ENCODE data around the gene LTB.

The LTB gene

DNA sequence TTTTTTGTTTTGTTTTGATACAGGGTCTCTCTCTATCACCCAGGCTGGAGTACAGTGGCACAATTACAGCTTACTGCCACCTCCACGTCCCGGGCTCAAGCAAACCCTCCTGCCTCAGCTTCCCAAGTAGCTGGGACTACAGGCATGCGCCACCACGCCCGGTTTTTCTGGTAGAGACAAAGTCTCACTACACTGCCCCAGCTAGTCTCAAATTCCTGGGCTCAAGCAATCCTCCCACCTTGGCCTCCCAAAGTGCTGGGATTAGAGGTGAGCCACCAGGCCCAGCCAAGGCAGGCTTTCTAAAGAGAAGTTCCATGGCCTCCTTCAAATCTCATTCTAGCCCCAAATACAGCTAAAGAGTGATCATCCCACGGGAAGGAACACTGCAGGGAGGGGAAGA, 48.2 kb downstream of the LTB start:
- no peak overlapping the region for H3K4me3 ChIP-seq (ENCODE audit: control insufficient read depth, low read depth, low read length)
- no peak for TF ChIP-seq CTCF (IDR thresholded peaks at IDR 0.05; ENCODE audit: control insufficient read depth, insufficient read depth, low read depth, low read length, missing control alignments)
- no peak for DNase-seq (ENCODE audit: low read depth)

GRCh38 chr6:31533455-31533841, 48.8 kb downstream of the LTB start:
- DNase-seq (ENCODE audit: low read depth) = no peak
- H3K4me3 ChIP-seq (ENCODE audit: control insufficient read depth, low read depth, low read length) = no peak overlapping the region
- no peak for TF ChIP-seq CTCF (IDR thresholded peaks at IDR 0.05; ENCODE audit: control insufficient read depth, insufficient read depth, low read depth, low read length, missing control alignments)

GRCh38 chr6:31532644-31533454, 49.4 kb downstream of the LTB start:
- no peak for TF ChIP-seq CTCF (IDR thresholded peaks at IDR 0.05; ENCODE audit: control insufficient read depth, insufficient read depth, low read depth, low read length, missing control alignments)
- H3K4me3 ChIP-seq (ENCODE audit: control insufficient read depth, low read depth, low read length) = no peak overlapping the region
- no peak for DNase-seq (ENCODE audit: low read depth)

DNA sequence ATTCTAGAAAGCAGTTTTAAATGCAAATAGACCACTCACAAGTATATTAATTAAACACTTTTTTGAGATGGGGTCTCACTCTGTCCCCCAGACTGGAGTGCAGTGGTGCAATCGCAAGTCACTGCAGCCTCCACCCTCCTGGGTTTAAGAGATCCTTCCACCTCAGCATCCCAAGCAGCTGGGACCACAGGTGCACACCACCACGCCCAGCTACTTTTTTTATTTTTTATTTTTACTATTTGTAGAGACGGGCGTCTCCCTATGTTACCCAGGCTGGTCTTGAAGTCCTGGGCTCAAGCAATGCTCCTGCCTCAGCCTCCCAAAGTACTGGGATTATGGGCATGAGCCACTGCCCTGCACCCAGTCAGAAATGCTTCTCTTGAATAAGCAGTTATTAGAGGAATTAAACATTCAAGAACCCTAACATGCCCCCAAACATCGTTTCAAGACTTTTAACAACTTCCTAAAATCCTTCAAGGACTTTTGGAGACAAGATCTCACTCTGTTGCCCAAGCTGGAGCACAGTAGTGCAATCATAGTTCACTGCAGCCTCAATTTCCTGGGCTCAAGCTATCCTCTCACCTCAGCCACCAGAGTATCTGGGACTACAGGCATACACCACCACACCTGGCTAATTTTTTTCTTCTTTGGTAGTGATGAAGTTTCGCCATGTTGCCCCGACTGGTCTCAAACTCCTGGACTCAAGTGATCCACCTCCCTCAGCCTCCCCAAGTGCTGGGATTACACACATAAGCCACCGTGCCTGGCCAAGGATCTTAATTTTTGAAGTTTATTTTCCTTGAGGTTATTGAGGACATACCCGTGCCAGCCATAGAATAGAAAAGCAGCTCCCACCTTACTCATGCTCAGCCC, 50.2 kb downstream of the LTB start:
- no peak for TF ChIP-seq CTCF (IDR thresholded peaks at IDR 0.05; ENCODE audit: control insufficient read depth, insufficient read depth, low read depth, low read length, missing control alignments)
- H3K4me3 ChIP-seq (ENCODE audit: control insufficient read depth, low read depth, low read length) = no peak overlapping the region
- DNase-seq (ENCODE audit: low read depth) = no peak

GRCh38 chr6:31531162-31531561, 51.1 kb downstream of the LTB start:
- no peak for TF ChIP-seq CTCF (IDR thresholded peaks at IDR 0.05; ENCODE audit: control insufficient read depth, insufficient read depth, low read depth, low read length, missing control alignments)
- H3K4me3 ChIP-seq (ENCODE audit: control insufficient read depth, low read depth, low read length) = no peak overlapping the region
- no peak for DNase-seq (ENCODE audit: low read depth)

DNA sequence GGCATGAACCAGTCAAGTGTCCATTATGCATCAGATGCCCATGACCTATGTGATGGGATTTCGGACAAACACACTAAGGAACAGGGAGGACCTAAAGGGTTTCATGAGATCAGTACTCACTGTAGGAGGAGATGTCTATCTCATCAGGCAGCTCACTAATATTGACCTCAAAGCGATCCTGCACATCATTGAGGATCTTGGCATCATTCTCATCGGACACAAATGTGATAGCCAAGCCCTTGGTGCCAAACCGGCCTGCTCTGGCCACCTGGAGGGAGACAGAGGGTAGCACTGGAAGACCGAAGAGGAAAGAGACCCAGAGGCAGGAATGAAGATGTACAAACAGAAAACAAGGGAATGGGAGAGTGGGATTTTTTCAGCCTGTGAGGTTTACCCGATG, 51.6 kb downstream of the LTB start:
- TF ChIP-seq CTCF (IDR thresholded peaks at IDR 0.05; ENCODE audit: control insufficient read depth, insufficient read depth, low read depth, low read length, missing control alignments) = no peak
- DNase-seq (ENCODE audit: low read depth) = no peak
- no peak overlapping the region for H3K4me3 ChIP-seq (ENCODE audit: control insufficient read depth, low read depth, low read length)
